Measurements from ENCODE around the gene MNDA.
A peak's percentile ranks its signal among the peaks of the same experiment; 100 is the strongest.

MNDA gene

DNA sequence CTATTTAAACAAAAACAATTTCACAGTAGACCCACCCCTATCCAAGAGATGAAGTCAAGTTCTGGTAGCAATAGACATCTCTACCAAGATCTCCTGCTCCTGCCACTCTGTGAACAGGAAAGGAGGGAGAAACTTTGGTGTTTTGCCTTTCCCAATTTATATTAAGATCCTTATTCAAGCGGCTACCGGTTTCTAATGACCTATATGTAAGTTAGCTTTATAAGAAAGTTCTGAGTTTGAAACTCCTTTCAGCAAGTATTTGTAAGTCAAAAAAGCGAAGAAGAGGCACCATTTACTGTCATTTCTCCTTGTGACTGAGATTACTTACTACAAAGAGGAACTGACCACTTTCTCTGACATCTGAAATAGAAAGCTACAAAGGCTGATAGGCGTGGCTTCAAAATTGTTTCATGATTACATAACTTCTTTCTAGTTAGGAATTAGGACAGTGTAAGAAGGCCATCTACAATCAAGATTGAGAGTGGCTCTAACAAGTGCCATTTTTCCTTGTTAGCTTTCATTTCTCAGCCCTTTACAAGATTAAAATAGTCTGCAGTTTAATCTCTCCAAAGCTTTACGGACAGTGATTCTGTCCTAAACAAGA is at the start of gene MNDA:
Gene MNDA (plus strand): TSS at position 448 of the 604 bp plus-strand sequence. CDS start 10,803 bp downstream, outside the sequence.
- DNase-seq (ENCODE audit: low read depth), result no peak

DNA sequence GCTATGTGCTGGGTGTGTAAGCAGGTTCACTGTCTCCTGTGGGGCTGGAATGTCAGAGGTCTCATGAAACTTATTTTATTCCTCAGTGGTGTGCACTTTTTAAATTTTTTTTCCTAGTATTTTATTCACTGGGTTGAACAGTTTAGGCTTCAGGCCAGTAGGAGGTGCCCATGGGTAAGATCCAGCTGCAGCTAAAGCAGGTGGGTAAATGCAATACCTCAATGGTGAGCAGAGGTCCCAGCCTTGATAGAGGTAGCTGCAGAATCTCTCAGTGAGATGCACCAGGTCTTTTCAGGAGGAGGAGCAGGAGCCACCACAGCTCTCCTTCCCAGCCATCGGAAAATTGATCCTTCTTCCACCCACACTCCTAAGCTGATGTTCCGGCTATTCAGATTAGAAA is 37.5 kb upstream of the MNDA start:
- no peak for DNase-seq (ENCODE audit: low read depth)

- DNase-seq (ENCODE audit: low read depth), result no peak
Observed at GRCh38 chr1:158794247-158794646, 36.9 kb upstream of the MNDA start.

GRCh38 chr1:158798531-158798930 is 32.6 kb upstream of the MNDA start:
- no peak for DNase-seq (ENCODE audit: low read depth)

- no peak for DNase-seq (ENCODE audit: low read depth)
Observed at GRCh38 chr1:158799689-158800088, 31.5 kb upstream of the MNDA start.

- DNase-seq (ENCODE audit: low read depth), result no peak
Observed at GRCh38 chr1:158800526-158800925, 30.6 kb upstream of the MNDA start.

- no peak for DNase-seq (ENCODE audit: low read depth)
Observed at GRCh38 chr1:158801396-158801795, 29.8 kb upstream of the MNDA start.

DNA sequence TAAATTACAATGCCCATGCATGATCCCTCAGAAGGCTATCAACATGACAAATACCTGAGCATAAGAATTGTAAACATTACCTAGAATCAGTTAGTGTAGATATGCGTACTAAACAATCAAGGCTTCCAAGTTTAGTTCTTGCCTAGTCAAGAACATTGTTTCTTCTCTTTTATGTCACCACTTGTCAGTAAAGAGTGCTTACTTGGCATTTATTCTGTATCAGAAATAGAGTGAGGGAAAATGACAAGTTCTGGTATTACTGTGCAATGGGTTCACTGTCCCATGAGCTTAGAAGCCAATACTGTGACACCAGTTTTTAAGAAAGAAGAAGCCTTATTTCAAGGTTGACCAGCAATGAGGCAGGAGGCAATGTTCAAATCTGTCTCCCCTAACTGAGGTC is 27.5 kb upstream of the MNDA start:
- no peak for DNase-seq (ENCODE audit: low read depth)

GRCh38 chr1:158806916-158807536 is 24.1 kb upstream of the MNDA start:
- DNase-seq (ENCODE audit: low read depth), result peak; percentile 33

DNA sequence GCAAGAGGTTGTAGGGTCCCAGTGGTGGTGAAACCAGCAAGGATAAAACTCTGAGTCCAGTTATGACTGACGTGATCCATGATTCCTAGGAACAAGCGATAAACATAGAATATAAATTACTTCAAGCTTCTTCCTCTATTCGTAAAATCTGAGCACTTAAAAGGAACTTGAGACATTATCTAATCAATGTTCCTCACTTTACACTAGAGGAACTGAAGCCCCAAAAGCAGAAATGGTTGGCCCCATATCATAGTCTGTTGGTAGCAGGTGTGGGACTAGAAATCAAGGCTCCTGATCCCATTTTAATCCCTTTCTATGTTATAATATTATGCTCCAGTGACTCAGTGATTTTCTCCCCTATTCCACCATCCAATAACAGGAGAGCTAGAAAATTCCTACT is 21.9 kb upstream of the MNDA start:
- DNase-seq (ENCODE audit: low read depth), result no peak

- DNase-seq (ENCODE audit: low read depth), result no peak
Observed at GRCh38 chr1:158809862-158810261, 21.3 kb upstream of the MNDA start.

DNA sequence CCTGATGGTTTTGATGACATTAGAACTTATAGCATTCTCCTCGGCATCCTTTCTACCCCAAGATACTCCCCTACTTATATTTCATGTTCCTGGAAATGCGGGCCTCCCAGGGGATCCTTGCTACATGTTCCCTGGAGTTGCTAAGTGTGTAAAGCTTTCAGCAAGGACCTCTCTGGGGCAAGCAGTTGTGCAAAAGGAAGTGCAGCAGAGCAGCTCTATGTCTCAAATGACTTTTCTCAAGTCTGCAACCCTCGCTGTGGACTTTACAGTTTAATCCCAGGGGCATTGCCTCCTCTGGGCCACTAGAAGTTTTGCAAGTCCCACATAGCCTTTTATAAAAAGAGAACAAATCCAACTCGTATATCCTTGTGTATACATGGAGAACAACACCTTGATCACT is 20.8 kb upstream of the MNDA start:
- no peak for DNase-seq (ENCODE audit: low read depth)

GRCh38 chr1:158812336-158812735 is 18.8 kb upstream of the MNDA start:
- DNase-seq (ENCODE audit: low read depth), result no peak

- no peak for DNase-seq (ENCODE audit: low read depth)
Observed at GRCh38 chr1:158813164-158813563, 18.0 kb upstream of the MNDA start.

- no peak for DNase-seq (ENCODE audit: low read depth)
Observed at GRCh38 chr1:158814970-158815369, 16.2 kb upstream of the MNDA start.

DNA sequence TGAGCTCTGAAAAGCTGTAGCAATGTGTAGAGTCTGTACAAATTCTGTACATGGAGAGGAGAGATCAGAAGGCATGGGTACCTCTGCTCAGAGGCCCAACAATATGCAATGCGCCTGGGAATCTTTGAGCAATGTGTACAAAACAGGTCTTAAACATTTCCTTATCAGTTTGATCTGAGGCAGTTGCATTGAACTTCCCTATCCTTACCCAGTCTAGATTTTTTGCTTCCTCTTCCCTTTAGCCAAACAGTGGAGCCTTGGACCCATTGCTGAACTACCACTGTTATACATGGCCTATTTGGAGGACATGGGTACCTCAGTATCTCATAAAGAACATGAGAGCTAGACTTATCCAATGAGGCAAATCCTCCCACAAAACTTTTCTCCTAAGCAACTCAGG is 12.6 kb upstream of the MNDA start:
- no peak for DNase-seq (ENCODE audit: low read depth)

- peak; percentile 17 for DNase-seq (ENCODE audit: low read depth)
Observed at GRCh38 chr1:158818975-158819431, 12.1 kb upstream of the MNDA start.

GRCh38 chr1:158819461-158820443 is 11.4 kb upstream of the MNDA start:
- peak; percentile 62 for DNase-seq (ENCODE audit: low read depth)

DNA sequence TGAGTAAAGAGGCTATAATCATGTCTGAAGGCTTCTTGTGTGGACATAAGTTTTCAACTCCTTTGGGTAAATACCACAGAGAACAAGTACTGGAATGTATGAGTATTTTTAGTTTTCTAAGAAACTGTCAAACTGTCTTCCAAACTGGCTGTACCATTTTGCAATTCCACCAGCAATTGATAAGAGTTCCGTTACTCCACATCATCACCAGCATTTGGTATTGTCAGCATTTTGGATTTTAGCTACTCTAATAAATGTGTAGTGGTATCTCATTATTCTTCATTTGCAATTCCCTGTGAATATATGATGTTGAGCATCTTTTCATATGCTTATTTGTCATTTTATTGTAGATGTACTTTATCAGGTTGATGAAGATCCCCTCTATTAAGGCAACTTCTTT is 9.4 kb upstream of the MNDA start:
- no peak for DNase-seq (ENCODE audit: low read depth)

DNA sequence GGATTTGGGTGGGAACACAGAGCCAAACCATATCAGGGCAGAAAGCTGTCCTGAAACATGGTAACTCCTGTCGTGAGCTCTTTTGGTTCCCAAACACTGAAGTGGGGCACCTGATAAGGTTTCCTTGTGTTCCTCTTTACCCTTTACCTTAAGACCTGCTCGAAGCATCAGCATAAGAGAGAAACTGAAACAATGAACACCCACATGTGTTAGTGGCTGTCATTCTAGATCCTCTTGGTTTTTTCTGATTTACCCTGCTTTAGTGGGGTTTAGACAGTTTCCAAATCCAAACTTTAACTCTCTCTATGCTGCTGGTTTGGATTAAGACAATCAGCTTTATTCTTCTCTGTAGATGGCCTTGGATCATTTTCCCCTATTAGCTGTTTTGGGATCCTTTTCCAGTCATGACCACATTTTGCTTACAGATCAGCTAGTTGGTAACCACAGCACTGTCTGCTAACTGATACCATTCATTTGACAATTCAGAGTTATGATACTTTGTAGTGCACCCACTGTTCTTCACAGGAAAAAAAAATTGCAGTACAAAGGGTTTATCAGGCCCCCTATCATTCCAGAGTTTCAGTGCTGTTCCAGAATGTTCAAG is 975 bp upstream of the MNDA start:
- no peak for DNase-seq (ENCODE audit: low read depth)

- no peak for DNase-seq (ENCODE audit: low read depth)
Observed at GRCh38 chr1:158833264-158833663, 2.1 kb downstream of the MNDA start.

- no peak for DNase-seq (ENCODE audit: low read depth)
Observed at GRCh38 chr1:158836038-158836437, 4.9 kb downstream of the MNDA start.
